DMS79 (cell line): ENCODE results near the gene BLTP2.
"Not testable (repeated sequence)": the region's sequence is repeated elsewhere in the genome, so short reads cannot be mapped to it uniquely, and the experiment has no call there.

Experiments used
- DNase-seq: peaks from one replicate; lab custom pipeline; 2025; lab: John Stamatoyannopoulos, UW

BLTP2 gene

GRCh38 chr17:28646039-28646754 is 1.2 kb upstream of the BLTP2 start:
- no peak for DNase-seq

- DNase-seq: no peak
These were observed 600 bp upstream of the BLTP2 start for GRCh38 chr17:28645576-28645939.

GRCh38 chr17:28643983-28644786 is 773 bp downstream of the BLTP2 start:
- DNase-seq: no peak

- DNase-seq: no peak
These were observed 3.4 kb downstream of the BLTP2 start for GRCh38 chr17:28641579-28641978.

GRCh38 chr17:28635506-28635905 is 9.5 kb downstream of the BLTP2 start:
- DNase-seq: no peak

GRCh38 chr17:28634206-28634865 is 10.6 kb downstream of the BLTP2 start:
- peak; percentile 90 for DNase-seq

GRCh38 chr17:28626818-28627217 is 18.1 kb downstream of the BLTP2 start:
- DNase-seq: no peak

GRCh38 chr17:28624148-28624547 is 20.8 kb downstream of the BLTP2 start:
- DNase-seq: no peak

- no peak for DNase-seq
These were observed 21.3 kb downstream of the BLTP2 start for GRCh38 chr17:28623696-28624095.

GRCh38 chr17:28622186-28622585 is 22.8 kb downstream of the BLTP2 start:
- no peak for DNase-seq

GRCh38 chr17:28620010-28620409 is 24.9 kb downstream of the BLTP2 start:
- DNase-seq: no peak

- DNase-seq: no peak
These were observed 26.5 kb downstream of the BLTP2 start for GRCh38 chr17:28618464-28618863.

GRCh38 chr17:28616281-28616680 is 28.7 kb downstream of the BLTP2 start:
- DNase-seq: no peak

GRCh38 chr17:28615260-28615940 is 29.6 kb downstream of the BLTP2 start:
- DNase-seq: no peak

- DNase-seq: no peak
These were observed 31.0 kb downstream of the BLTP2 start, which contains the start of gene RSKR for GRCh38 chr17:28613931-28614381. TSS of gene RSKR (minus strand) at chr17:28614185. CDS start at chr17:28614161, 24 bp downstream.

- no peak for DNase-seq
These were observed 31.8 kb downstream of the BLTP2 start for GRCh38 chr17:28612936-28613872.

- no peak for DNase-seq
These were observed 32.4 kb downstream of the BLTP2 start for GRCh38 chr17:28612531-28612930.

- DNase-seq: no peak
These were observed 34.6 kb downstream of the BLTP2 start for GRCh38 chr17:28610376-28610775.

GRCh38 chr17:28604031-28604430 is 40.9 kb downstream of the BLTP2 start:
- DNase-seq: not testable (repeated sequence)

GRCh38 chr17:28599311-28600184 is 45.4 kb downstream of the BLTP2 start:
- DNase-seq: peak; percentile 22
